ENCODE data around the gene INO80E.
"Not testable (repeated sequence)": the region's sequence is repeated elsewhere in the genome, so short reads cannot be mapped to it uniquely, and the experiment has no call there.

Gene INO80E

GRCh38 chr16:30007378-30007895, 11.4 kb downstream of the INO80E start:
- Mint-ChIP-seq H3K9me3 (no peaks in the 10 kb centered on the region), H3K27me3 (ENCODE audit: low read depth) (peaks cover 28% of the 10 kb centered on the region), H3K4me3 (no peak overlapping the region), H3K36me3 (ENCODE audit: low read depth) (peaks cover 8% of the 10 kb centered on the region), H3K27ac (no peak overlapping the region), H3K4me1 (ENCODE audit: low read depth) (peaks cover 2% of the 10 kb centered on the region)

GRCh38 chr16:30009085-30009862, 13.2 kb downstream of the INO80E start:
- peaks cover 1% of the 10 kb centered on the region for H3K36me3 Mint-ChIP-seq (ENCODE audit: low read depth)
- peaks cover 2% of the 10 kb centered on the region for H3K4me1 Mint-ChIP-seq (ENCODE audit: low read depth)
- no peaks in the 10 kb centered on the region for H3K9me3 Mint-ChIP-seq
- no peak overlapping the region for H3K27ac Mint-ChIP-seq
- H3K27me3 Mint-ChIP-seq (ENCODE audit: low read depth): peaks cover 37% of the 10 kb centered on the region
- no peak overlapping the region for H3K4me3 Mint-ChIP-seq

GRCh38 chr16:30009990-30010843, 14.2 kb downstream of the INO80E start:
- Mint-ChIP-seq H3K4me3 (peak overlapping the region; percentile 51), H3K27me3 (ENCODE audit: low read depth) (peaks cover 43% of the 10 kb centered on the region), H3K4me1 (ENCODE audit: low read depth) (peaks cover 2% of the 10 kb centered on the region), H3K36me3 (ENCODE audit: low read depth) (peaks cover 1% of the 10 kb centered on the region), H3K27ac (no peak overlapping the region), H3K9me3 (no peaks in the 10 kb centered on the region)

GRCh38 chr16:30010844-30011713, 15.0 kb downstream of the INO80E start, which contains the start of gene DOC2A:
TSS of gene DOC2A (minus strand) at chr16:30011027. CDS start at chr16:30010222, 805 bp downstream.
- H3K27me3 Mint-ChIP-seq (ENCODE audit: low read depth): peaks cover 46% of the 10 kb centered on the region
- H3K27ac Mint-ChIP-seq: no peak within 1 kb of the TSS
- H3K4me1 Mint-ChIP-seq (ENCODE audit: low read depth): peaks cover 2% of the 10 kb centered on the region
- H3K9me3 Mint-ChIP-seq: no peaks in the 10 kb centered on the region
- peaks cover 1% of the 10 kb centered on the region for H3K36me3 Mint-ChIP-seq (ENCODE audit: low read depth)
- H3K4me3 Mint-ChIP-seq: peak within 1 kb of the TSS; percentile 85

- no peak overlapping the region for H3K27ac Mint-ChIP-seq
- H3K9me3 Mint-ChIP-seq: no peaks in the 10 kb centered on the region
- H3K27me3 Mint-ChIP-seq (ENCODE audit: low read depth): peaks cover 51% of the 10 kb centered on the region
- H3K4me3 Mint-ChIP-seq: peak overlapping the region; percentile 85
- peaks cover 2% of the 10 kb centered on the region for H3K4me1 Mint-ChIP-seq (ENCODE audit: low read depth)
- peaks cover 1% of the 10 kb centered on the region for H3K36me3 Mint-ChIP-seq (ENCODE audit: low read depth)
Observed at GRCh38 chr16:30011714-30012504, 15.9 kb downstream of the INO80E start.

- H3K36me3 Mint-ChIP-seq (ENCODE audit: low read depth); H3K4me3 Mint-ChIP-seq; H3K4me1 Mint-ChIP-seq (ENCODE audit: low read depth); H3K9me3 Mint-ChIP-seq; H3K27ac Mint-ChIP-seq: not testable (repeated sequence)
- peaks cover 55% of the 10 kb centered on the region for H3K27me3 Mint-ChIP-seq (ENCODE audit: low read depth)
Observed at GRCh38 chr16:30012598-30012997, 16.6 kb downstream of the INO80E start.

GRCh38 chr16:30015450-30015849, 19.4 kb downstream of the INO80E start:
- H3K9me3 Mint-ChIP-seq; H3K4me1 Mint-ChIP-seq (ENCODE audit: low read depth); H3K36me3 Mint-ChIP-seq (ENCODE audit: low read depth); H3K4me3 Mint-ChIP-seq; H3K27ac Mint-ChIP-seq: not testable (repeated sequence)
- H3K27me3 Mint-ChIP-seq (ENCODE audit: low read depth): peaks cover 50% of the 10 kb centered on the region

GRCh38 chr16:30016555-30017276, 20.7 kb downstream of the INO80E start:
- Mint-ChIP-seq H3K4me3 (no peak overlapping the region), H3K9me3 (no peaks in the 10 kb centered on the region), H3K27me3 (ENCODE audit: low read depth) (peaks cover 55% of the 10 kb centered on the region), H3K27ac (no peak overlapping the region), H3K36me3 (ENCODE audit: low read depth) (peaks cover 1% of the 10 kb centered on the region), H3K4me1 (ENCODE audit: low read depth) (peaks cover 8% of the 10 kb centered on the region)

GRCh38 chr16:30017277-30017656, 21.2 kb downstream of the INO80E start:
- H3K36me3 Mint-ChIP-seq (ENCODE audit: low read depth): no peaks in the 10 kb centered on the region
- peaks cover 5% of the 10 kb centered on the region for H3K4me1 Mint-ChIP-seq (ENCODE audit: low read depth)
- H3K27me3 Mint-ChIP-seq (ENCODE audit: low read depth): peaks cover 49% of the 10 kb centered on the region
- H3K4me3 Mint-ChIP-seq: no peak overlapping the region
- H3K9me3 Mint-ChIP-seq: no peaks in the 10 kb centered on the region
- H3K27ac Mint-ChIP-seq: no peak overlapping the region

GRCh38 chr16:30017937-30018336, 21.9 kb downstream of the INO80E start:
- H3K36me3 Mint-ChIP-seq (ENCODE audit: low read depth); H3K4me1 Mint-ChIP-seq (ENCODE audit: low read depth); H3K27ac Mint-ChIP-seq; H3K4me3 Mint-ChIP-seq; H3K9me3 Mint-ChIP-seq: not testable (repeated sequence)
- H3K27me3 Mint-ChIP-seq (ENCODE audit: low read depth): peaks cover 43% of the 10 kb centered on the region

GRCh38 chr16:30018731-30019158, 22.7 kb downstream of the INO80E start:
- Mint-ChIP-seq H3K4me1 (ENCODE audit: low read depth) (peaks cover 5% of the 10 kb centered on the region), H3K9me3 (no peaks in the 10 kb centered on the region), H3K27me3 (ENCODE audit: low read depth) (peaks cover 42% of the 10 kb centered on the region), H3K27ac (no peak overlapping the region), H3K4me3 (no peak overlapping the region), H3K36me3 (ENCODE audit: low read depth) (no peaks in the 10 kb centered on the region)

GRCh38 chr16:30022887-30023286, 26.8 kb downstream of the INO80E start, which contains the start of gene C16orf92:
TSS of gene C16orf92 (plus strand) at chr16:30023198. CDS start at chr16:30023341, 143 bp downstream.
- Mint-ChIP-seq H3K36me3 (ENCODE audit: low read depth) (no peaks in the 10 kb centered on the region), H3K27ac (no peak within 1 kb of the TSS), H3K4me3 (no peak within 1 kb of the TSS)

GRCh38 chr16:30023586-30023985, 27.5 kb downstream of the INO80E start:
- Mint-ChIP-seq H3K36me3 (ENCODE audit: low read depth) (no peaks in the 10 kb centered on the region), H3K27me3 (ENCODE audit: low read depth) (peaks cover 41% of the 10 kb centered on the region), H3K9me3 (no peaks in the 10 kb centered on the region), H3K4me3 (no peak overlapping the region), H3K27ac (no peak overlapping the region), H3K4me1 (ENCODE audit: low read depth) (peaks cover 7% of the 10 kb centered on the region)

More at GRCh38 chr16:30022887-30023286, 26.8 kb downstream of the INO80E start, which contains the start of gene C16orf92:
- H3K9me3 Mint-ChIP-seq: no peaks in the 10 kb centered on the region
- H3K4me1 Mint-ChIP-seq (ENCODE audit: low read depth): peaks cover 7% of the 10 kb centered on the region
- H3K27me3 Mint-ChIP-seq (ENCODE audit: low read depth): peaks cover 39% of the 10 kb centered on the region

Measured in T-helper 1 cell treated with Interleukin-12 subunit alpha and Interleukin-12 subunit beta and Interleukin-4 antibody, amounts not matched to agents 30 μg/mL and 1 μg/mL, for 36 hours (primary cell).